Gastrocnemius medialis (tissue), 4 donors: ENCODE measurements around the gene TMEM167A. TPM values are rescaled to one million over a fixed set of nuclear protein-coding genes. Genes with fewer than 3 reads are reported as not detected.

Source experiments
- ATAC-seq, 2 donors: fragments of 150-250 bp; one replicate each; pipeline ENCODE4 v1.9.1; 2016
- DNase-seq, 2 donors: peaks; one replicate each; pipeline ENCODE4 v3.0.0-alpha.2; 2019
- H3K27ac ChIP-seq, 4 donors: fragments of 200-600 bp; sonication (generic); 1 replicate in 1 of 4; 2 replicates in 3 of 4; pipeline ENCODE4 v1.5.1; 2016 to 2018; ENCODE audit warnings: mild to moderate bottlenecking in 2 of 4, moderate library complexity in 1 of 4
- H3K27me3 ChIP-seq, 3 donors: fragments of 200-600 bp; sonication (generic) in 2 of 3; 1 replicate in 1 of 3; 2 replicates in 2 of 3; pipeline versions ENCODE4 v1.5.1 to v1.6.0; 2016 to 2019; ENCODE audit warnings: mild to moderate bottlenecking in 1 of 3, moderate library complexity in 1 of 3
- H3K36me3 ChIP-seq, 2 donors: fragments of 200-600 bp; sonication (generic) in 1 of 2; one replicate each; pipeline ENCODE4 v1.5.1; 2017 to 2018
- H3K4me1 ChIP-seq, 2 donors: fragments of 200-600 bp; sonication (generic) in 1 of 2; one replicate each; pipeline ENCODE4 v1.5.1; 2016 to 2017; ENCODE audit warnings: mild to moderate bottlenecking in 2 of 2
- H3K4me3 ChIP-seq, 4 donors: fragments of 200-600 bp; sonication (generic) in 3 of 4; 1 replicate in 1 of 4; 2 replicates in 3 of 4; pipeline ENCODE4 v1.5.1; 2016 to 2019; ENCODE audit warnings: mild to moderate bottlenecking in 2 of 4
- H3K9me3 ChIP-seq, 3 donors: fragments of 200-600 bp; sonication (generic) in 2 of 3; 1 replicate in 1 of 3; 2 replicates in 2 of 3; pipeline ENCODE4 v1.5.1; 2016 to 2019
- CTCF ChIP-seq, 5 experiments: fragments of 450-650 bp in 3 of 5; fragments of 200-600 bp in 2 of 5; sonication (generic) in 2 of 5; IDR thresholded peaks in 4 of 5; conservative IDR thresholded peaks in 1 of 5; 1 replicate in 4 of 5; 2 replicates in 1 of 5; pipeline ENCODE4 v1.5.1; 2016 to 2019; ENCODE audit warnings: antibody characterized with exemption in 5 of 5, mild to moderate bottlenecking in 3 of 5, moderate library complexity in 3 of 5
- POLR2A ChIP-seq, 2 donors: fragments of 450-650 bp; IDR thresholded peaks; one replicate each; pipeline ENCODE4 v1.6.1; 2017; ENCODE audit warnings: antibody characterized with exemption in 2 of 2, mild to moderate bottlenecking in 2 of 2, moderate library complexity in 2 of 2
- in situ Hi-C, 4 donors: fragments of 200-750 bp; cut with MboI; loops; one replicate each; pipeline versions ENCODE4 v1.15.0 to v1.8.0; 2017; ENCODE audit warnings: low sequenced_read_pairs in 4 of 4
- intact Hi-C: fragments of 100-400 bp; cut with DNase I; formaldehyde crosslinking; loops from one replicate; pipeline ENCODE4 v1.15.1; 2023; ENCODE audit warnings: low total_unique reads
- total RNA-seq, 4 donors: library from RNA; depleted of rRNA; stranded (reverse); fragments of >200 nt; gene quantifications; one replicate each; pipeline versions ENCODE4 v1.1.0 to v1.2.3, GENCODE V29; 2016

TMEM167A gene
- total RNA-seq, 4 donors from 2014 or later = 16.5 to 24.6 (median 20.0) TPM

- no peak for DNase-seq
- Histone ChIP-seq H3K4me3 (no peak overlapping the region), H3K36me3 (peaks cover 0 to 31% of the 10 kb centered on the region in 2 donors), H3K27me3 (no peaks in the 10 kb centered on the region), H3K27ac (no peak overlapping the region), H3K9me3 (no peaks in the 10 kb centered on the region), H3K4me1 (no peaks in the 10 kb centered on the region)
- no peak for ATAC-seq
- in situ Hi-C loops = no loop called here
- TF ChIP-seq POLR2A (IDR thresholded peaks at IDR 0.05) = no peak
- intact Hi-C loops = no loop called here
These were observed 22.0 kb downstream of the TMEM167A start for GRCh38 chr5:83055166-83055565.

GRCh38 chr5:83050723-83051340, 26.4 kb downstream of the TMEM167A start:
- Histone ChIP-seq H3K36me3 (peaks cover 0 to 15% of the 10 kb centered on the region in 2 donors), H3K4me1 (no peaks in the 10 kb centered on the region), H3K27ac (no peak overlapping the region), H3K27me3 (no peaks in the 10 kb centered on the region), H3K4me3 (no peak overlapping the region), H3K9me3 (no peaks in the 10 kb centered on the region)
- TF ChIP-seq POLR2A (IDR thresholded peaks at IDR 0.05) = no peak
- no peak for TF ChIP-seq CTCF (IDR thresholded peaks at IDR 0.05 in 4 of 5, conservative IDR thresholded peaks at IDR 0.05 in 1 of 5)
- DNase-seq (no peak), ATAC-seq (no peak)
- intact Hi-C loops = no loop called here
- in situ Hi-C loops = no loop called here

- no peaks in the 10 kb centered on the region for H3K27me3 ChIP-seq
- H3K4me3 ChIP-seq = no peak overlapping the region
- intact Hi-C loops = no loop called here
- peaks cover 0 to 15% of the 10 kb centered on the region in 2 donors for H3K36me3 ChIP-seq
- no peak overlapping the region for H3K27ac ChIP-seq
- ATAC-seq = no peak
- H3K4me1 ChIP-seq = no peaks in the 10 kb centered on the region
- no peak for DNase-seq
- no peak for TF ChIP-seq POLR2A (IDR thresholded peaks at IDR 0.05)
- TF ChIP-seq CTCF (IDR thresholded peaks at IDR 0.05 in 4 of 5, conservative IDR thresholded peaks at IDR 0.05 in 1 of 5) = no peak
- in situ Hi-C loops = no loop called here
- no peaks in the 10 kb centered on the region for H3K9me3 ChIP-seq
These were observed 27.8 kb downstream of the TMEM167A start for GRCh38 chr5:83049370-83049885.

- Histone ChIP-seq H3K4me3 (no peak overlapping the region), H3K36me3 (peaks cover 0 to 15% of the 10 kb centered on the region in 2 donors), H3K27ac (no peak overlapping the region), H3K4me1 (no peaks in the 10 kb centered on the region), H3K27me3 (no peaks in the 10 kb centered on the region), H3K9me3 (no peaks in the 10 kb centered on the region)
- in situ Hi-C loops = no loop called here
- ATAC-seq = no peak
- intact Hi-C loops = no loop called here
- DNase-seq = no peak
- TF ChIP-seq POLR2A (IDR thresholded peaks at IDR 0.05) (no peak), CTCF (IDR thresholded peaks at IDR 0.05 in 4 of 5, conservative IDR thresholded peaks at IDR 0.05 in 1 of 5) (no peak)
These were observed 28.4 kb downstream of the TMEM167A start for GRCh38 chr5:83048811-83049210.

- in situ Hi-C loops = no loop called here
- Histone ChIP-seq H3K36me3 (peaks cover 0 to 9% of the 10 kb centered on the region in 2 donors), H3K27me3 (no peaks in the 10 kb centered on the region), H3K4me1 (no peaks in the 10 kb centered on the region), H3K4me3 (no peak overlapping the region), H3K9me3 (no peaks in the 10 kb centered on the region), H3K27ac (no peak overlapping the region)
- TF ChIP-seq CTCF (IDR thresholded peaks at IDR 0.05 in 4 of 5, conservative IDR thresholded peaks at IDR 0.05 in 1 of 5) (no peak), POLR2A (IDR thresholded peaks at IDR 0.05) (no peak)
- ATAC-seq = no peak
- intact Hi-C loops = no loop called here
- DNase-seq = no peak
These were observed 28.9 kb downstream of the TMEM167A start for GRCh38 chr5:83048277-83048676.
